ENCODE measurements around the gene ACAD9.

GRCh38 chr3:128870347-128870746 is 9.1 kb upstream of the ACAD9 start:
- TF ChIP-seq CTCF (IDR thresholded peaks at IDR 0.05) (no peak), POLR2A (IDR thresholded peaks at IDR 0.05) (no peak)
